Stimulated activated CD8-positive, alpha-beta memory T cell treated with anti-CD3 and anti-CD28 coated beads, Interleukin-4, amount 100 ng/mL, for 1 hour (primary cell): Measurements from ENCODE around the gene TNPO3.

ENCODE experiments used
- DNase-seq, 2 donors: peaks; one replicate each; pipeline ENCODE4 v3.0.0-alpha.2; 2020; ENCODE audit warnings: low read depth in 2 of 2, low spot score in 1 of 2

TNPO3 gene

DNA sequence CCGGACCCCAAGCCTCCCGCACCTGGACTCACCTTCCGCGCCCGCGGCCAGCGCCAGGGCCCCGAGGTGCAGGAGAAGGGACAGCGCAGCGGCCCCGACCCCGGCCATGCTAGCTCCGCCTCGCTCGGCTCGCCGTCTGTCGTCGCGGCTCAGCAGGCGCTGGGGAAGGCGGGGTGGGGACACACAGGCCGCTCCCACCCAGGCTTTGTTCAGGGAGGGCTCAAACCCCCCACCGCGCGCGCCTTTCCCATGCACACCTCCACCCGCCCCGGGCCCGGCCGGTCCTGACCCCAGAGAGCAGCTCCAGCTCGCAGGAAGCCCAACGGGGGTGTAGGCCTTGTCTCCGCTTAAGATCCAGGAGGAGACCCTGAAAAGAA is 144.4 kb downstream of the TNPO3 start, which contains the start of gene KCP:
TSS of gene KCP (minus strand) at position 141 of the 377 bp plus-strand sequence. CDS start at position 108, 33 bp downstream.
- no peak for DNase-seq

DNA sequence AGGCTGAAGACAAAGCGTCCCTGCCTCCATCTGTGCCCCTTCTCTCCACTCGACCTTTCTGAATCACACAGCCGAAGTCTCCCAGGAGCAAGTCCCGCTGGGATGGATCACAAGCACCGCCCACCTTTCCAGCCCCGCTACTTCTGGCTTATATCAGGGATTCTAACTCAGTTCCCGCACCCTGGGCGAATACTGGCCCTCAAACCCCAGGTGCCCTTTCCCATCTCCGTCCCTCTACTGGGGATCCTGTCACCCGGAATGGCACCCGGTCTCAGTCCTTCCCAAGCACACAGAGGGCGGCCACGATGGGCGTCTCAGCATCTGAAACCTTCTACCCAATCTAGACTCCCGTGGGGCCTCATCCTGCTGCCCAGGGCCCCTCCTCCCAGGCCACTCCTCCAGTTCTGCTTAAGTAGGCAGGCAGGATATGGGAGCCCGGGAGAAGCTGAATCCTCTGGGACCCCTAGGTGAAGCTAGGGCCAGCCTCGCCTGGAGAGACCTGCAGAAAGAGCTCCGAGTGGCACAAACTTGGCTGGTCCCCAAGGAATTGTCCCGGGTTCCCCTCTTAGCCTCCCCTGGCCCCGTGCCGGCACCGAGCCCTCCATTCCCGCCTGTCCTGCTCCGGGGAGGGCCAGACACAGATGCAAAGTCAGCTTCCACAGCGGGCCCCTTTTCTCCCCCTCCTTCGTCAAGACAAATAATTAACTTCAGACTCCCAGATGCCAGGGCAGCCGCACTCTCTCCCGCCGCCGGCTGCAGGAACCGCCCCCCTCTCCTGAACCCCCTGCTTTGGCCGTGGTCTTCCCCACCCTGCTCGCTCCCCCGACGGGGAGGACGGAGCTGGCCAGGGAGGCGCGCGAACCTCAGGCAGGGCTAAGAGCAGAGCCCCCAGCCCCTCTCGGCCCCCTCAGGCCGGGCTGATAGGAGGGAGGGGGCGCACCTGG is 145.0 kb downstream of the TNPO3 start:
- no peak for DNase-seq

DNA sequence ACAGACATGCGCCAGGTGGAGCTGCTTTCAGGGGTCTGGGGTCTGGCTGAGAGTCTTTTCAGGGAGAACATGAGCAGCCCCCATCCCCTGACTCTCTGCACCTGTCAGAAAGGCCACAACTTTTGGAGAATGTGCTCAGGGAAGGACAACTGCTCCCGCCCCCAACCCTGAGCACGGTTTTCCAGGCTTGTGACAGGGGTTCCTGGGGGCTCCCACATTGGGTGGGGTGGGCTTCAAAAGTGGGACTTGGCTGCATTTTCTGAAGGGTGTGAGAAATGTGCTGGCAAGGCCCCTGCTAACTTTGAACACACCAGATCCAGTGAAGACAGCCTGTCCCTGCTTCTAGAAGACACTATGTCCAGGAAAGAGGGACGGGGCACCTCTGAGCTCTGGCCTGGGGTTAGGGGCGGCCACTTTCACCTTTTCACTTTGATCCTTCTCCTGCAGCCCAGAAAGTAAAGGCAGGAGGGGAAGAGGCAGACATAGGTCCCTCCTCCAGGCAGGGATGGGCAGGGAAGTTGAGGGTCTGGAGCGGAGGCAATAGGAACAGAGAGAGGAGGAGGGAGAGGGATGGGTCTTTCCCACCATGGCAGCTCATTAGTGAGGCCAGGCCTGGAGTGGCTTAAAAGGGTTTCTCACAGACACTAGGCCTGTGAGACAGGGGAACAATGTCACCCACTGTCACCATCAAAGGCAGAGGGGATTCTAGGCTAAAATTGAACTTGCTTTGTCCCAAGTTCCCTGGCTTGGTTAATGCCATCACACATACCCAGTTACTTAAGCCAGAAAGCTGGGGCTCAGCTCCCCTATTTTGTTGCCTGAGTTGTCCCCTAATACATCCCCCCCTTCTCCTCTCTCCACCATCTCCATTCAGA is 145.9 kb downstream of the TNPO3 start:
- DNase-seq, result no peak

DNA sequence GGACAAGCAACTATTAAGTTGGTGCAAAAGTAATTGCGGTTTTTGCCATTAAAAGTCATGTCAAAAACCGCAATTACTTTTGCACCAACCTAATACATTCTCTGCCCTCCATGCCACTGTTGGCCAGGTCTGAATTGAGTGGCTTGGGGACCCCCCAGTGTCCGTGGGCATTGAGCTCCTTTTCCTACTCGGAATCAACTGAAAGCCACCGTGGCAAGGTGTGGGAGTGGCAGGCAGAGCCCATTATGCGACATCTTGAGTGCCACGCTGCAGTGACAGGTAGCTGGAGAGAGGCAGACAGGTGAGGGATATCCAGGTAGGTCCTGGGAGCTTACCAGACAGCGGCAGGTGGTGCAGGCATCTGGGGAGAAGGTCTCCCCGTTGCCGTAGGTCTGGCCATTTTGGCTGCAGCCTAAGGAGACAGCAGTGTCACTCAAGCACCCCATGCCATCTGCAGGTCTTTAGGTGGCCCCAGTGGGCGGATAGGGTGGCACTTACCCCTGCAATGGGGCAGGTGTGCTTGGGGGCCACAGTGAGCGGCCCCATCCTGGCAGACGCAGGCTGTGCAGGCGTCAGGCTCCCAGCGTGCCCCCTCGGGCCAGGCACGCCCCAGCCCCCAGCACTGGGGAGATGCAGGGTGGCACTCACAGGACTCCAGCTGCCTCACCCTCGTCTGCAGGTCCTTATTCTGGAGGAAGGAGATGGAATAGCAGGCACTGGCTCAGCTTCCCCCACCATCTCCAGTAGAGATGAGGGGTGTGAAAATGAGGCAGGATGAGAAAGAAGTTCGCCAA is 147.9 kb downstream of the TNPO3 start:
- DNase-seq, result no peak

DNA sequence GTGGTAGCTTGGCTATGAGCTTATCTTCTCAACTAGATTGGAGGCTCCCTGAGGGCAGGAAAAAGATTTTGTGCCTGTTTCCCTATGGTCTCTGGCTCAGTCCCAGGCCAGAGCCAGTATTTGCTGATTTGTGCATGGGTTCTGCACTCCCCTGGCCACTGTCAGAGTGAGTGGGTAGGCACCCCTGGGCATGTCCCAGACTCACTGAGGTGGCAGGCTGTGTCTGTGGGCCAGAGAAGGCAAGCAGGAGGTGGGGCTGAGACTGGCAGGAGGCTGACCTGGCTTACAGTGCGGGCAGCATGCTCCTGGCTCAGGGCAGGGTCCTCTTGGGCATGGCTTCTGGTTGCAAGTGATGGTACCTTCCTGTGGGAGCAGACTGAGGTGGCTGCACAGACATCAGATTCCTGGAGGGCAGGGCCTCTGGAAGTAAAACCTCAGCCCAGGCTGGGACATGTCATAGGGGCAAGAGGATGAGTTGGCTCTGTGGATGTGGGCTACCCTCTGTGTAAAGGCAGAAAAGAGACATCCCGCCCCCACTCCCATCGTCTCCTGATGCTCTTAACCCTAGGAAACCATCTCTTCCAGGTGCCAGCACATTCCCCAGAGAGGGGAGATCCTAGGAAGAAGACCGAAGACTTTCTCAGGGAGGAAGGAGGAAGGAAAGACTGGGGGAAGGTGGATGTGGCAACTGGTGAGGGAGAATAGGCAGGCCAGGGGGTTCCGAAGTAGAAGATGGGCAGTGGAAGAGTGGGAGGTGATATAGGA is 148.7 kb downstream of the TNPO3 start:
- no peak for DNase-seq

DNA sequence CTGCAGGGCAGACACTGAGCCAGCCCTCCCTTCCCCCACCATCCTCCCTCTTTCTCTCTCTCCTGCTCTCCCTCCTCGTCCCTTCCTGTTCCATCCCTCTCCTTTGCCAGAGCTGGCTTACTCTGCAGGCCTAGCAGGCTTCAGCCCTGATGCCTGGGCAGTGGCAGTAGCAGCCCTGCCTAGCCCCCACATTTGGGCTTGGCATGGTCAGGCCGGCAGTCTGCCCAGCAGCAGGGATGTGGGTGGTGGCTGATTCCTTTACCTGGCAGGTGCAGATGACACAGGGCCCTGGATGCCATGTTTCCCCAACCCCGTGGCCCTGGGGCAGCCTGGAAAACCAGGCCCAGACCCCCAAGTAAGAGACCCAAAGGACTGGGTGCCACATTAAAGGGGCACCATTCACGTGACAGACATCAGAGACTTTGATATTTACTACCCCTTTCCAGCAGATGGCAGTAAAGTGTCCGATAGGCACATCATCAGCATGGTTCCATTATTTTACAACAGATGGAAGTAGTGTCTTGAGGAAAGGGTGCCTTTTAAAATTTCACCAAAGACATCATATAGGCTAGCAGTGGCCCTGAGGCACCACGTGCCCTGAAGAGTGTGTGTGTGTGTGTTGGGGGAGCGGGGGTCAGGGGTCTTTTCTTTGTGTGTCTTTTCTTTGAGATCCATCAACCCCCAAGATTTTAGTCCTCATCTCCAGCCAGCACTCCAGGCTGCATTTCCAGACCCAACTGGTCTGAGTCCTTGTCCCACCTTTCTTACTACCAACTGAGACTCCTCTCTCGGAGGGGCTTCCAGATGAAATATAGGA is 150.3 kb downstream of the TNPO3 start:
- DNase-seq, result no peak
